GM20431 (cell line): Measurements from ENCODE around the gene PEBP1.

Source experiments
- in situ Hi-C: fragments of 300-500 bp; cut with MseI, MboI; formaldehyde crosslinking; loops from one replicate; pipeline ENCODE4 v1.15.0; 2020; ENCODE audit warnings: low sequenced_read_pairs; ENCODE audit not compliant: unreplicated experiment

Gene PEBP1

DNA sequence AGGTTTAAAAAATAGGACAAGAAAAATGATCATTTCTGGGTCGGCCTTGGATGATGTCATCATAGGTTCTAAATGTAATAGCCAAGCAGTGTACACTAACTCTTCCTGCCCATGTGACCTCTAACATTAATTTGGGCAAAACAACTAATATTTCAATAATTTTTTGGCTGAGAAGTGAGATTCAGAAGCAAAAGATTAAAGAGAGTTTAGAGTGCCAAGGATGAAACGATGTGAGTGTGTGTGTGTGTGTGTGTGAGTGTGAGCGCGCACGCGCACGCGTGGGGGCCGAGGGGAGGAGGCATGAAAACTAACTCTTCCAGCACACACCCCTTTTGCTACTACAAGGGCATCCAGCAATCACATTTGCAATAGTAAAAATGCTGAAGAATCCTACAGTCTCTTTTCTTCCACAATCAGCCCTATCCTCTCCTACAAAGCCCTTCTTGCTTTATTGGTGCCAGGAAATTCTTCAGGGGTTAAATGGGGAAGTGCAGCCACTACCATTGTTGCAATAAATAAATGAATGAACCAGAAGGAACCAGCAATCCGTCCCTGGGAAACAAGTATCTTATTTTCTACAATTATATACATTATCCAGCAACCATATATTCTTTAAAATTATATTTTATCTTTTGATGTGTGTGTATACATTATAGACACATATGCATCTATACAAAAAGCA, 52.9 kb downstream of the PEBP1 start:
- in situ Hi-C loops = no loop called here

- in situ Hi-C loops = no loop called here
Observed at GRCh38 chr12:118189741-118190191, 53.8 kb downstream of the PEBP1 start.

DNA sequence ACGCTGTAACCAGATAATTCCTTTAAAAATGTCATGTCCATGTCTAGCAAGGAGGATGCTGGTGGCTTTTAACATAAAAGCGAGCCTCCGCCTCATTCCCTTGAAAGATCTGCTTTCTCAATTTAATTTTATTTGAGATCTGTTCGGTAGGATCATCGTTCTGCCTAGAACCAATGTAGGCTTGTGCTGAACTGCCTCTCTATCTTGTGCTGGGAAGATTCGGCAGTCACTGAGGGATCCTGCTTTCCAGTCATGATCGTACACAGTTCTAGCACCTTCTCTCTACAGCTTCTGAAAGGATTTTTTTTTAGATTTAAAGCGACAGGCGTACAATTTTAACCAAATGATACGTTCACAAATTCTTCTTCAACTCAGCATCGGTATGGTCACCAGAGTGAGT, 54.3 kb downstream of the PEBP1 start:
- in situ Hi-C loops = no loop called here

DNA sequence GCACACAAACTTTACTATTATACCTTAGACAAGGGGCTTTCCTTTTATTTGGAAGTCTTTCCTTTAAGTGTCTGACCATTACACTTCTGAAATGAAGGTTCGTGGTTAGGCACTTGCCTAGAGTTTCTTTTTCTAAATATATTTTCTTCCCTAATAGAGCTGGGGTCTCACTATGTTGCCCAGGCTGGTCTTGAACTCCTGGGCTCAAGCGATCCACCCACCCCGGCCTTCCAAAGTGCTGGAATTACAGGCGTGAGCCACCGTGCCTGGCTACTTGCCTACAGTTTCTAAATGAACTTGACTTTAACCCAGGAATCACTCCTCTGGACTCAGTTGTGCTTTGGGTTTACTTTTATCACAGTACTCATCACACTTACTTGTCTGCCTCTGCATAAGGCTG, 57.6 kb downstream of the PEBP1 start:
- in situ Hi-C loops = no loop called here

DNA sequence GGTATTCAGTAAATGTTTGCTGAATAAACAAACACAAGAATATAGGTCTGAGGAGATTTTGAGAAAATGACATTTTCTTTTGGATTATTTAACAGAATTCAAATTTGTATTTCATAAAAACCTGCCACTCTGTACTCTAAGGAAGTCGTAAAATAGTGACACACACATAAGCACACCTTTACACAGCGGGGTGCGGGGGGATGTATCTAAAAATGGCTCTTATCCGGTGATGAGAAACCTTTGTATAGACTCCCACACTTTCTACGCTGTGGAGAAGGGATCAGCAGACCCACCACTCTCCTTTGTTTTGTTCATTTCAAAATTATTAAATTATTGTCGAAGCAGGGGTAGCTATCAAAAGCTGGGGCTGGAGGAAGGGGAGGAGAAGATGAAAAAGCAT, 58.0 kb downstream of the PEBP1 start:
- in situ Hi-C loops = no loop called here
